H1 (cell line): ENCODE results near the gene ABHD10. TPM values are rescaled to one million over a fixed set of nuclear protein-coding genes. Genes with fewer than 3 reads are reported as not detected.

Experiments used
- BRCA1 ChIP-seq: IDR thresholded peaks from 2 replicates; pipeline ENCODE4 v1.6.1; 2012; ENCODE audit warnings: low read depth, low read length, improper control_type of control experiment
- CEBPB ChIP-seq: IDR thresholded peaks from 2 replicates; pipeline ENCODE4 v1.6.1; 2012; ENCODE audit warnings: low read depth, low read length
- CHD7 ChIP-seq: fragments of 300-600 bp; sonication (generic); IDR thresholded peaks from 2 replicates; pipeline ENCODE4 v1.7.1; 2012; ENCODE audit warnings: low read length, moderate library complexity, mild to moderate bottlenecking, inconsistent platforms; ENCODE audit not compliant: insufficient replicate concordance
- KDM5A ChIP-seq: fragments of 200-600 bp; IDR thresholded peaks from 2 replicates; pipeline ENCODE4 v1.7.1; 2012; ENCODE audit warnings: mild to moderate bottlenecking, low read length, inconsistent platforms, mixed read lengths
- RXRA ChIP-seq: IDR thresholded peaks from 2 replicates; pipeline ENCODE4 v1.6.1; 2011; ENCODE audit warnings: low read depth, mild to moderate bottlenecking, low read length, moderate library complexity; ENCODE audit not compliant: insufficient read depth
- ZNF274 ChIP-seq: IDR thresholded peaks from 2 replicates; pipeline ENCODE4 v1.7.0; 2012; ENCODE audit warnings: low read length, borderline replicate concordance; ENCODE audit errors: extremely low read depth
- polyA plus RNA-seq, 7 experiments: library from polyadenylated mRNA; depleted of rRNA in 3 of 7; stranded (reverse) in 5 of 7; unstranded in 2 of 7; fragments of >200 nt in 5 of 7; fragments of 200-250 nt in 2 of 7; gene quantifications; 1 replicate in 5 of 7; 2 replicates in 1 of 7; 4 replicates in 1 of 7; pipeline versions ENCODE4 v1.2.1 to v1.2.3, GENCODE V29; 2011 to 2013; ENCODE audit warnings: missing spikeins in 2 of 7, mixed read lengths in 2 of 7
- total RNA-seq: library from RNA; stranded (reverse); fragmentation: NEBNext Ultra II Directional; extraction: Animal tissue kit (Norgen Biotek cat#: 25700); gene quantifications from 2 replicates; pipeline ENCODE4 v1.2.1, GENCODE V29; 2021

The ABHD10 gene
- total and polyA plus RNA-seq, 2 of the 8 experiments (the other 6 are each of a cell fraction or from before 2014, with no cell fraction given) = 10.9 to 24.6 TPM

GRCh38 chr3:111932946-111933345 is 45.9 kb upstream of the ABHD10 start (continued):
- TF ChIP-seq CHD7 (no peak), BRCA1 (no peak), ZNF274 (no peak), RXRA (no peak), CEBPB (no peak), KDM5A (no peak)
